GM19455 (cell line): ENCODE data around the gene SOD1.
"Not testable (repeated sequence)": the region's sequence is repeated elsewhere in the genome, so short reads cannot be mapped to it uniquely, and the experiment has no call there.

Experiments
- ATAC-seq: cut with Tn5 transposase; IDR thresholded peaks from one replicate; pipeline ENCODE4 v1.9.1; 2021; ENCODE audit not compliant: unreplicated experiment

The SOD1 gene

DNA sequence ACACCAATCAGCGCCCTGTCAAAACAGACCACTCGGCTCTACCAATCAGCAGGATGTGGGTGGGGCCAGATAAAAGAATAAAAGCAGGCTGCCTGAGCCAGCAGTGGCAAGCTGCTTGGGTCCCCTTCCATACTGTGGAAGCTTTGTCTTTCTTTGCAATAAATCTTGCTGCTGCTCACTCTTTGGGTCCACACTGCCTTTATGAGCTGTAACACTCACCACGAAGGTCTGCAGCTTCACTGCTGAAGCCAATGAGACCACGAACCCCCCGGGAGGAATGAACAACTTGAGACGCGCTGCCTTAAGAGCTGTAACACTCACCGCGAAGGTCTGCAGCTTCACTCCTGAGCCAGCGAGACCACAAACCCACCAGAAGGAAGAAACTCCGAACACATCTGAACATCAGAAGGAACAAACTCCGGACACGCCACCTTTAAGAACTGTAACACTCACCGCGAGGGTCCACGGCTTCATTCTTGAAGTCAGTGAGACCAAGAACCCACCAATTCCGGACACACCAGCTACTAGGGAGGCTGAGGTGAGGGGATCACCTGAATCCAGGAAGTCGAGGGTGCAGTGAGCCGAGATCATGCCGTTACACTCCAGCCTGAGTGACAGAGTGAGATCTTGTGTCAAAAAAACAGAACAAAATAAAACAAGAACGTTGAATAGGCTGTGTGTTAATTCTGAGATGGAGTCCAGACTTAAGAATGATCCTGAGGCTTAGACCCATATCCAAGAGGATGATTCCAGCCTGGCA lies 4.5 kb upstream of the SOD1 start:
- not testable (repeated sequence) for ATAC-seq

- no peak for ATAC-seq
These were observed 3.0 kb upstream of the SOD1 start for GRCh38 chr21:31656199-31657095.

GRCh38 chr21:31658053-31658452 lies 1.4 kb upstream of the SOD1 start:
- ATAC-seq, result no peak

- ATAC-seq, result peak; percentile 12
These were observed 282 bp upstream of the SOD1 start for GRCh38 chr21:31659286-31659535.

DNA sequence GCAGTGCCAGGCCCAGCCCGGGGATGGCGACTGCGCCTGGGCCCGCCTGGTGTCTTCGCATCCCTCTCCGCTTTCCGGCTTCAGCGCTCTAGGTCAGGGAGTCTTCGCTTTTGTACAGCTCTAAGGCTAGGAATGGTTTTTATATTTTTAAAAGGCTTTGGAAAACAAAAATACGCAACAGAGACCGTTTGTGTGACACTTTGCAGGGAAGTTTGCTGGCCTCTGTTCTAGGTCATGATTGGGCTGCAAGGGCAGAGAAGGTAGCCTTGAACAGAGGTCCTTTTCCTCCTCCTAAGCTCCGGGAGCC lies 719 bp downstream of the SOD1 start:
- peak; percentile 44 for ATAC-seq

DNA sequence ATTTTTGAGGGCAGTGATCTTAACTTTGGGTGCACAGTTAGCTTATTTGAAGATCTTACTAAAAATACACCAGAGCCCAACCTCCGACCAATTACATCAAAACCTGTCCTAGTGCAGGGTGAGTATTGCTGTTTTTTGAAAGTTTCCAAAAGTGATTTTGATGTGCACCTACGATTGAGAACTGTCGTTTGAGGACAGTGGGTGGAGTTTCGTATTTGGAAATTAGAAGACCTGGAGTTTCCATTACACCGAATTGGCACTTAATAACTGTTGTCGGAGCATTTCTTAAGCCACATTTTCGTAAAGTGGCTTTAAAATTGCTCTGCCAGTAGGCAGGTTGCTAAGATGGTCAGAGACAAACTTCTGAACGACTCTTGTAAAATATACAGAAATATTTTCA lies 1.1 kb downstream of the SOD1 start:
- no peak for ATAC-seq

- ATAC-seq, result no peak
These were observed 4.2 kb downstream of the SOD1 start for GRCh38 chr21:31663584-31664249.

DNA sequence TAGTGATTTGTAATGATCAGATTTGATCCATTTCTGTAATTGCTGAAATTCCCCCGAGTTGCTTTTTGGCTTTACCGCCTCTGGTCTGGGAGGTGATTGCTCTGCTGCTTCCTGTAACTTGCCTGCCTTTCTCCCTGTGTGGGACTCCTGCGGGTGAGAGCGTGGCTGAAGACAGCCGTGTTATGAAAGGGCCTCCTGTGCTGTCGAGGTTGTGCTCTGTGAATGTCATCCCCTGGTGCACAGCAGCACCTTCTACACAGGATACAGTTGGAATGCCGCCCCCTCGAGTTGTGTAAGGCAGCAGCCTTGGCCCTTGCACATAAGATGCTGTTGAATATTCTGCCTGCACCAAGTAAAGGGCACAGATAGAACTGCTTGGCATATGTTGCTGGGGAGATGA lies 5.9 kb downstream of the SOD1 start:
- no peak for ATAC-seq

DNA sequence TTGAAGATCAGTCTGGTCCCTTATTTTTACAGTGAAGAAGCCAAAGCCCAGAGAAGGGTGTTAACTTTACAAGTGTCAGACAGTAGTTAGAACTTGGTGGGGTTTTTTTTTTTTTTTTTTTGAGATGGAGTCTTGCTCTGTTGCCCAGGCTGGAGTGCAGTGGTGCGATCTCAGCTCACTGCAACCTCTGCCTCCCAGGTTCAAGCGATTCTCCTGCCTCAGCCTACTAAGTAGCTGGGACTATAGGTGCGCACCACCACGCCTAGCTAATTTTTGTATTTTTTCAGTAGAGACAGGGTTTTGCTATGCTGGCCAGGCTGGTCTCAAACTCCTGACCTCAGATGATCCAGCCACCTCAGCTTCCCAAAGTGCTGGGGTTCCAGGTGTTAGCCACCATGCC lies 6.4 kb downstream of the SOD1 start:
- ATAC-seq, result not testable (repeated sequence)

GRCh38 chr21:31666445-31667010 lies 7.0 kb downstream of the SOD1 start:
- ATAC-seq, result no peak

DNA sequence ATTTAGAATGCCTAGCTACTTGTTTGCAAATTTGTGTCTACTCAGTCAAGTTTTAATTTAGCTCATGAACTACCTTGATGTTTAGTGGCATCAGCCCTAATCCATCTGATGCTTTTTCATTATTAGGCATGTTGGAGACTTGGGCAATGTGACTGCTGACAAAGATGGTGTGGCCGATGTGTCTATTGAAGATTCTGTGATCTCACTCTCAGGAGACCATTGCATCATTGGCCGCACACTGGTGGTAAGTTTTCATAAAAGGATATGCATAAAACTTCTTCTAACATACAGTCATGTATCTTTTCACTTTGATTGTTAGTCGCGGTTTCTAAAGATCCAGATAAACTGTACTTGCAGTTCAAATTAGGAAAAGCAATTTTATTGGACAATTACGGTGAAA lies 7.6 kb downstream of the SOD1 start:
- no peak for ATAC-seq

GRCh38 chr21:31667639-31668038 lies 8.1 kb downstream of the SOD1 start:
- ATAC-seq, result no peak

- no peak for ATAC-seq
These were observed 9.4 kb downstream of the SOD1 start for GRCh38 chr21:31668651-31669491.

GRCh38 chr21:31670070-31670469 lies 10.6 kb downstream of the SOD1 start:
- ATAC-seq, result no peak

DNA sequence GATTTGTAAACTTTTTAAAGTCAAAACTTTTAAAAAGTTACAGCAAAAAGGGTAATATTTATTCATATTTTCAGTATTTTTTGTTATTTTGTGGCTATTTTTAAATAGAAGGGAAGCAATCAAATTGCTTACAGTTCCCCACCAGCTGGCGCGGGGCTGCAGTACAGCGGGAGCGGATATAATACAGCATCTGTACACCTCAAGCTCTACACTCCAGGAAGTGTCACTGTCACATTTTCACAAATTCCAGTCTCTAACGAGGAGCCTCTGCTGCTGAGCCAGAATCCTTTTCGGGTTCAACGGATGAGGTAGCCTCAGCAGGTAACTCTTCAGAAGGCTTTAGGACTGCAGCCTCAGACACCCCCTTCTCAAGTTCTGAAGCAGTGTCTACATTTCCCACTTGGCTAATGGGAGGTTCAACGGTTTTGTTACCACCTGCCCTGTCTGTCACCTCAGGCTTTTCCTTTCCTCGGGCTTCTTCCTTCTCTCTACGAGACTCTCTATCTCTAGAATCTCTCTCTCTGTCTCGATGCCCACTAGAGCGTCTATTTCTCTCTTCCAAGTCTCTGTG lies 11.7 kb downstream of the SOD1 start:
- no peak for ATAC-seq

GRCh38 chr21:31671931-31672330 lies 12.4 kb downstream of the SOD1 start:
- ATAC-seq, result no peak

DNA sequence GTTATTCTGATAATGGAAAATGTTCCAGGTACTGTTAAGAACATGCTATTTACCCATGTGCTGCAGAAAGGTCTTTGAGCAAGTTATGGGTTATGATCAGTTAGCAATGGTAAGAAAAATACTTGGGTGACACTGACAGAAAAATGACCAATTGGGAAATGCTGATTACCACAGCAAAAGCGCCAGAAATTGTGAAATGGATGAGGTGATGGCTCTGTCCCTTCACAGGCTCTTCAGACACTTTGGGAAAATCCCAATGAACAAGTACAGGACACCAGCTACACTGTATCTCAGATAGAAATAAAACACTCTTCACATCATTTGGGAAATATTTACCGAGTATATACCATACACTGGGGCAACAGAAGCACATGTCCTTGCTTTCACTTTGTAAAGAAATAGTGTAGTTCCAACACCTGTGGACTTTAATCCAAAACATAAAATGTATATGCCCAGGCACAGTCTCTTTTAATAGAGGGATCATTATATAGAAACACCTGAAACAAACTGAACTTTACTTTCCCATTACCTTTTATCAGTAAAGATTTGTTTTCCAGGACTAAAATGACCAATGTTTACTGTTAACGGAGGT lies 13.9 kb downstream of the SOD1 start:
- no peak for ATAC-seq

DNA sequence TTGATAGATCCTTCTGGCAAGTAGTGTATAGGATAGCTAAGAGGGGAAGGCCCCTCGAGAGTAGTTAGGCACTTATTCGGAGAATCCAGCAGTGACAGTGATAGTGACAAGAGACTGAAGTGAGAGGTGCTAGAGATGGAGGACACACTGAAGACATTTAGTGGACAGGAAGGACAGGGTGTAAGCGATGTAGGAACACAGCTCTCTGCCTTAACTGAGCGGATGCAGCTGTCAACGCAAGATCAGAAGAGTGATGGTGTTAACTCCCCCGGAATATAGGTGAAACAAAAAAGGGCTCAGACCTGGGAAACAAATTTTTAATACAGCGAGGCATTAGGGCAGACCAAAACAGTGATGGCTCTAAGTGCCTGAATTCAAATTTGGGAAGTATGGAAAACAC lies 15.8 kb downstream of the SOD1 start:
- ATAC-seq, result no peak

DNA sequence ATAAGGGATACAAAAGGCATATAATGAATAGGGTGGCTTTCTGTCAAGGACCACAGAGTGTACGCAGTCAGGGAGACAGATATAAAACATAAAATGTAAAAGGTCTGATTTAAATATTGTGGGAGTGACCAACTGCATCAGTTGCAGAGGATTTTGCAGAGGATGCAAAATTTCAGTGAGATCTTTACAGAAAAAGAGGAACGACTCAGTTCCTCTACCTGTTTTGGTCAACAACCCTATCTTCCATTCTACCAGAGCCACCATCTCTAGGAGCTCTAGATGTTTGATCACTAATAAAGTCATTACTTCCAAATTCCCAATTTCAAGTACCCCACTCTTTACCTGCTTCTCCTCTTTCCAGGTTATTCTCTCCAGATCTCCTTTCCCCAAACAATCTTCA lies 16.5 kb downstream of the SOD1 start:
- no peak for ATAC-seq

DNA sequence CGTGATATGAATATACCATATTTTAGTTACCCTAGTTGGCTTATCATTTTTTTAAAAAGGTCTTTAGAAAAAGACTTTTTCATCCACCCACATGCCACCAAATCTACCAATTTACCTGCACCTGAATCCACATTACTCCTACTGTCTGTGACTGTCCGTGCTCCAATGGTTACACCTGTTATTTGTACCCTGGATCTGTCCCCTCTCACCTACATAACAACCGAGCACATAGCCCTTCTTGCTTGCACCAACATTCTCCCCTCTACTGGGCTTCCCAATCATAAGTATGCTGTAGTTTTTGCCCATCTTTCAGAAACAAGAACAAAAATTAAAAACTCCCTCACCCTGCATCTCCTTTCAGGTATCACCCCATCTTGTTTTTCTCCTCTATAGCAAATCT lies 17.6 kb downstream of the SOD1 start:
- no peak for ATAC-seq
